ENCODE measurements around the gene UNC93B1.
A peak's percentile ranks its signal among the peaks of the same experiment; 100 is the strongest.
"Not testable (repeated sequence)": the region's sequence is repeated elsewhere in the genome, so short reads cannot be mapped to it uniquely, and the experiment has no call there.

The UNC93B1 gene

DNA sequence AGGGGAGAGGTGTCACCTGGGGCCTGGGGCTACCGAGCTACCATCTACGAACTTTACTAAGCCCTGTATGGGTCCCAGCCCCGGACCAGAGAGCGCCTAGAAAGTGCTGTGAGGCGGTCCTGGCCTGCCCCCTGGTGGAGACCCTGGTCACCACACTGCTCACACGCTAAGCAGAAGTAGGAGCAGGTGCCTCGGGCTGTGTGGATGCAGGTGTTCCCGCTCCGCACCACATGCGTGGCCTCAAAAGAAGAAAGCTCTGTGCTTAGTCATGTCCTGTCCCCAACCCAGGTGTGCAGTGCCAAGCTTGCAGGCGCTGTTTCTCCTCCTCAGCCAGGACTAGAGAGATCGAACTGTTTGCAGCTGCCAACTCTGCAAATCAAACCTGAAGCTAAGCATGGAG lies 10.1 kb downstream of the UNC93B1 start:
- TF ChIP-seq, protein P1, sequence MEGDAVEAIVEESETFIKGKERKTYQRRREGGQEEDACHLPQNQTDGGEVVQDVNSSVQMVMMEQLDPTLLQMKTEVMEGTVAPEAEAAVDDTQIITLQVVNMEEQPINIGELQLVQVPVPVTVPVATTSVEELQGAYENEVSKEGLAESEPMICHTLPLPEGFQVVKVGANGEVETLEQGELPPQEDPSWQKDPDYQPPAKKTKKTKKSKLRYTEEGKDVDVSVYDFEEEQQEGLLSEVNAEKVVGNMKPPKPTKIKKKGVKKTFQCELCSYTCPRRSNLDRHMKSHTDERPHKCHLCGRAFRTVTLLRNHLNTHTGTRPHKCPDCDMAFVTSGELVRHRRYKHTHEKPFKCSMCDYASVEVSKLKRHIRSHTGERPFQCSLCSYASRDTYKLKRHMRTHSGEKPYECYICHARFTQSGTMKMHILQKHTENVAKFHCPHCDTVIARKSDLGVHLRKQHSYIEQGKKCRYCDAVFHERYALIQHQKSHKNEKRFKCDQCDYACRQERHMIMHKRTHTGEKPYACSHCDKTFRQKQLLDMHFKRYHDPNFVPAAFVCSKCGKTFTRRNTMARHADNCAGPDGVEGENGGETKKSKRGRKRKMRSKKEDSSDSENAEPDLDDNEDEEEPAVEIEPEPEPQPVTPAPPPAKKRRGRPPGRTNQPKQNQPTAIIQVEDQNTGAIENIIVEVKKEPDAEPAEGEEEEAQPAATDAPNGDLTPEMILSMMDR (IDR thresholded peaks at IDR 0.05; ENCODE audit: unreplicated experiment in 3 of 3), result peak; percentile 47 to 61 (median 59)
- not testable (repeated sequence) for H3K4me3 Mint-ChIP-seq; H3K9me3 Mint-ChIP-seq; H3K4me1 Mint-ChIP-seq; H3K36me3 Mint-ChIP-seq (ENCODE audit: low read depth); H3K27ac Mint-ChIP-seq
- peaks cover 52% of the 10 kb centered on the region for H3K27me3 Mint-ChIP-seq (ENCODE audit: low read depth)

DNA sequence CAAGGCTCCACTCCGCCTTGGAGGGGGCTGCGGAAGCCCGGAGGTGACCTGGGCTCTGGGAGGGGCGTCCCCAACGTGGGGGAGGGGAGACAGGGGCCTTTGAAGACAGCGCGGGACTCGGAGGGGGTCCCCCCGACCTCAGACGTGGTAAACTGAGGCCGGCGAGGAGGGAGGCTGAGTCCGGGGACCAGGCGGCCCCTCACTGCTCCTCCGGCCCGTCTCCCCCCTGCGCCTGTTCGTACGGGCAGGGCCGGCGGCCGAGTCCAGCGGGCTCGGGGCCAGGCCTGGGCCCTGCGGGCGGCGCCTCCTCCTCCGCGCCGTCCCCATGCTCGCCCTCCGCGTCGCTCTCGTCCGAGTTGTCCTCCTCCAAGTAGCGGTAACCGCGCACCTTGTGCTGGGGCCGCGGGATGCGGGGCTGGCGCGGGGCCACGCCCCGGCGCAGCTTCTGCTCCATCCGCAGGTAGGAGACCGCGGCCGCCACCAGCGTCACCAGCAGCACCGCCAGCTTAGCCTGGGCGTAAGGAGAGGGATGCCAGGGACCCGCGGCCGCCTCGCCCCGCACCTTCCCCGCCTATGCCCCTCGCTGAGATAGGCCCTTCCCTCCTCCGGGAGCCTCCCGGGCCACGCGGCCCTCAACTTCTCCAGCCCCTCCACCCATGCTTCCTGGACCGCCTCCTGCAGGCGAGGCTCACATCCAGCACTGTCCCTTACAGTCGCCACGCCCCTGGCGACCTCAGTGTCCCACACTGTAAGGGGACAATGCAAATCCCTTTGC lies 12.4 kb downstream of the UNC93B1 start:
- H3K4me1 Mint-ChIP-seq; H3K27ac Mint-ChIP-seq; H3K36me3 Mint-ChIP-seq (ENCODE audit: low read depth); H3K9me3 Mint-ChIP-seq: not testable (repeated sequence)
- Mint-ChIP-seq H3K4me3 (peak overlapping the region in 2 of 3 experiments; percentile 58 to 68), H3K27me3 (ENCODE audit: low read depth) (peaks cover 54% of the 10 kb centered on the region)

DNA sequence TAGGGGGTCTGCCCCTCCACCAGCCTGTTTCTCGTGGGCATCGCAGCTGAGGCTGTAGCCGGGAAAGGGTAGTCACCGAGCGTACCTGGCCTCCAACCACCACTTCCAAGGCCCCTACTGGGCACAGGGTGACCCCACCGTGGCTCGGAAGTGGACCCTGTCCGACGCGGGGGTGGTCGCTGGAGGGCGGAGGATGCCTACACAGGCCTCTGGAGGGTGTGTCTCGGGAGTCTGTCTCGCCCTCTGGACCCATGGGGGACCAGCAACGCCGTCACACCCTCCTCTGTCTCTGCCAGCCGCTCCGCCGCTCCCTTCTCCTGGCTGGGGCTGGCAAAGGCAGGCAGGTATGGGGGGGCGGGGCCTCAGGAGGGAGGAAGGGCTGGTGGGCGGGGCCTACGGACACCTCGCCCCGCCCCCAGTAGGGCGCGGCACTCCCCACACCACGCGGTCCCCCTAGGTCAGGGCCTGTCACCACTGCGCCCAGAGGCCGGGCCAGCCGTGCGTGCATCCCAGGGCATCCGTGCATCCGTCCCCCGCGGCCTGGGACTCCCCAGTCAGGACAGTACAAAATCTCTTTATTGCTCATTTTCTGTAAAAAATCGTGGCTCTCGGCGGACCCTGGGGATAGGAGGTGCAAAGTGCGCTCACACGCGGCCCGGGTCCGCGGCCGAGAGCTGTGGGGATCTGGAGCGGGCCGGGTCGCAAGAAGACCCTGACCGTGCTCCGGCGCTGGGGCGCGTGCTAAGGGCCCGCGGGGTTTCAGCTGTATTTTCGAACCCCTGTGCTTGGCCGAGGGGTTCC lies 13.2 kb downstream of the UNC93B1 start:
- H3K9me3 Mint-ChIP-seq; H3K4me1 Mint-ChIP-seq; H3K27ac Mint-ChIP-seq; H3K36me3 Mint-ChIP-seq (ENCODE audit: low read depth): not testable (repeated sequence)
- Mint-ChIP-seq H3K4me3 (peak overlapping the region in 1 of 3 experiments; percentile 45), H3K27me3 (ENCODE audit: low read depth) (peaks cover 58% of the 10 kb centered on the region)

DNA sequence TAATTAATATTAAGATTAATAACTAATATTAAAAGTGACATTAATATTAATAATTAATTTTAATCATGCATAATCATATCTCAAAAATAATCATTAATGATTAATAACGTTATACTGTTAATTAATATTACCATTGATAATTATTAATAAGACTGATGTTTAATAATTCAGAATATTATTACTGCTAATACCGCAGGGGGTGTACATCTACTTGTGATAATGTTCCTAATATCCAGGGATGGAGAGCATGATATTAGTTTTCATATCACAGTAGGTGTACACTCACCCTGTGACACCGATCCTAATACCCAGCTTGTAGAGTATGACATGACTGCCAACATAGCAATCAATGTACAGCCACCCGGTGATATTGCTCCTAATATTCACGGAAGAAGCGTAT lies 18.6 kb downstream of the UNC93B1 start:
- H3K4me1 Mint-ChIP-seq; H3K9me3 Mint-ChIP-seq; H3K4me3 Mint-ChIP-seq; H3K36me3 Mint-ChIP-seq (ENCODE audit: low read depth); H3K27ac Mint-ChIP-seq: not testable (repeated sequence)
- peaks cover 39% of the 10 kb centered on the region for H3K27me3 Mint-ChIP-seq (ENCODE audit: low read depth)

DNA sequence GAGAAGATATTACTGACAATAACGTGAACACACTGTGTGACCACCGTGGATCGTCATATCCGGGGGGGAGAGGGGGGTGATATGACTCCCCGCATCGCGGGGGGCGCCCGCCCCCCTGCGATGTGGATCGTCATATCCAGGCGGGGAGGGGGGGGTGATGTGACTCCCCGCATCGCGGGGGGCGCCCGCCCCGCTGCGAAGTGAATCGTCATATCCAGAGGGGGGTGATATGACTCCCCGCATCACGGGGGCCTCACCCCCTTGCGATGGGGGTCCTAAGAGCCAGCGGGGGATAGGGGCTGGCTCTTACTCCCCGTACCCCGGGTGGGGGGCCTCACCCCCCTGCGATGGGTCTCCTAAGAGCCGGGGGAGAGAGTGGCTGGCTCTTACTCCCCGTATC lies 19.9 kb downstream of the UNC93B1 start:
- TF ChIP-seq, protein P1 (IDR thresholded peaks at IDR 0.05; ENCODE audit: unreplicated experiment in 3 of 3), result no peak
- Mint-ChIP-seq H3K27me3 (ENCODE audit: low read depth) (peaks cover 27% of the 10 kb centered on the region), H3K9me3 (no peaks in the 10 kb centered on the region), H3K4me3 (no peak overlapping the region), H3K27ac (no peak overlapping the region), H3K36me3 (ENCODE audit: low read depth) (no peaks in the 10 kb centered on the region), H3K4me1 (no peaks in the 10 kb centered on the region)

DNA sequence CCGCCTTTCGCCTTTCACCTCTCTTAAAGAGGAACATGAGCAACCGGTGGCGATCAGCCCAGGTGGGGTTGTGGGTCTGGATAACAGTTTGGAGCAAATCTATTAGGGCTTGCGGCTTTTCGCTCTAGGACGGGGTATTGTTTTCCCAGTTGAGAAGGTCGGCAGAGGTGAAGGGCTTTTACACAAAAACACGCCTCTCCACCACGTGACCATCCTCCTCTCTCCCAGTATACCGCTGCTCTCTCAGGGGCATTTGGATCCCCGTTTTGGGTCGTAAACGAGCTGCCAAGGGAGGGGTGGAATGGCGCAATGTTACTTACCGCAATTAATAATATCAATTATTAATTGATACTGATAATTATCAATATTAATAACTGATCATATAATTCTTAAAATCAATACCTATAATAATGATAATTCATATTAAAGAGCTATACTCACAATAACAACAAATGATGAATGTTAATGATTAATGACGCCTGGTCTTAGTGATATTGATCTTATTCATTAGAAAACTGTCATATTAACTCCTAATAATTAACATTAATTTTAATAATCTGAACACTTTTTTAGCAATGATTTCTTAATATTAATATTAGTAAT lies 21.5 kb downstream of the UNC93B1 start:
- not testable (repeated sequence) for H3K4me1 Mint-ChIP-seq; H3K9me3 Mint-ChIP-seq; H3K36me3 Mint-ChIP-seq (ENCODE audit: low read depth); H3K27ac Mint-ChIP-seq; H3K4me3 Mint-ChIP-seq
- peaks cover 29% of the 10 kb centered on the region for H3K27me3 Mint-ChIP-seq (ENCODE audit: low read depth)

DNA sequence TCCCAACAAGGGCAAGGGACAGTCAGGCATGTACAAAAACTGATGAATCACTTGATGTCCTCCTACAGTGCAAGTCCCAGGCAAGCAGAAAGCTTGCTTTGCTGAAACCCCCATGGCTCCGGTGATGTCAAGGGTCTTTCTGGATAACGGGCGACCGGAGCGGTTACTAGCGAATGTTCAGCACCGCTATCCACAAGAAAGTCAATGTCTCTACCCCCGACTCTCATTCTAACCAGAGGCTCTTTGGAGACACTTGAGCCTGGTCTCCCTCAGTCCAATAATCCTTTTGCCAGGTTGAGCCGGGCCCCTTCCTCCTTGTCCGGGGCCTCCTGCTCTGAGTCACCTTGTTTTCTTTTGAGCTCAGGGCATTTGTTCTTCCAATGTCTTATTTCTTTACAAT lies 22.7 kb downstream of the UNC93B1 start:
- H3K4me1 Mint-ChIP-seq; H3K9me3 Mint-ChIP-seq; H3K4me3 Mint-ChIP-seq; H3K36me3 Mint-ChIP-seq (ENCODE audit: low read depth); H3K27ac Mint-ChIP-seq: not testable (repeated sequence)
- peaks cover 35% of the 10 kb centered on the region for H3K27me3 Mint-ChIP-seq (ENCODE audit: low read depth)

DNA sequence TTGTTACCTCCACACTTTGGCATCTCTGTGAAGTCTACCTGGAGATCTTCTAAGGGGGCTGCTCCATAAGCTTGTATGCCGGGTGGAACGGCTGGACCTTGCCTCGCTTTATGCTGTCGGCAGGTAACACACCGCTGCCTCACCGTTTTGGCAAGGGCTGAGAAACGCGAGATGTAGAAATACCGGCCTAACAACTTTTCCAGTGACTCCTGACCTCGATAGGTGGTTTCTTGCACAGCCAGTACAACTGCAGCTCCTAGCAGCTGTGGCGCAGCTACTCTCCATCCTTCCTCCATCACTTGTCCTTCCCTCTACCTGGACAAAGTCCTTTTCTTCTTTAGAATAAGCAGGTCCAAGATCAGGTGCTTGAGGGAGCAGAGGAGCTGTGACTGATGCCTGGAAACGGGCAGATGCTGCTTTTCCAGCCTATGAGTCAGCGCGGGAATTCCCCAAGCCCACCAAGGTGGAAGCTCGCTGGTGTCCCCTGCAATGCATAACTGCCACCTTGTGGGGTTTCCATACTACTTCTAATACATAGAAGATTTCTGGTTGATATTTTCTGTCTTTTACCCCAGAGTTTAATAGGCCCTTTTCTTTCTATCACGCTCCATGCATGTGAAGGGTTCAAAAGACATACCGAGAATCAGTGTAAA lies 25.0 kb downstream of the UNC93B1 start:
- H3K36me3 Mint-ChIP-seq (ENCODE audit: low read depth); H3K4me3 Mint-ChIP-seq; H3K27ac Mint-ChIP-seq; H3K9me3 Mint-ChIP-seq; H3K4me1 Mint-ChIP-seq: not testable (repeated sequence)
- H3K27me3 Mint-ChIP-seq (ENCODE audit: low read depth), result peaks cover 35% of the 10 kb centered on the region

DNA sequence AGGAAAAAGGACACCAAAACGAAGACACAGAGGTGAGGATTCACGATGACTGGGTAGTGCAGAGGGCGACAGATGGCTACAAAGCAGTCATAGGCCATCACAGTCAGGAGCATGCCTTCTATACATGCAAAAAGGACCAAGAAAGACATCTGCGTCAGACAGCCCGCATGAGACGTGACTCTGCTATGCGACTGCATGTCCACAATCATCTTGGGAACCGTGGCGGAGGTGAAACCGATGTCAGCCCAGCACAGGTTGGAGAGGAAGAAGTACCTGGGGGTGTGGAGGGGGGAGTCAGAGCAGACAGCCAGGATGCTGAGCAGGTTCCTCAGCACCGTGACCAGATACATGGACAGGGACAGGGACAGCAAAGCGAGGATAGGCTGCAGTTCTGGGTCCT lies 29.2 kb downstream of the UNC93B1 start:
- H3K27ac Mint-ChIP-seq; H3K36me3 Mint-ChIP-seq (ENCODE audit: low read depth); H3K9me3 Mint-ChIP-seq; H3K4me1 Mint-ChIP-seq; H3K4me3 Mint-ChIP-seq: not testable (repeated sequence)
- H3K27me3 Mint-ChIP-seq (ENCODE audit: low read depth), result peaks cover 33% of the 10 kb centered on the region

DNA sequence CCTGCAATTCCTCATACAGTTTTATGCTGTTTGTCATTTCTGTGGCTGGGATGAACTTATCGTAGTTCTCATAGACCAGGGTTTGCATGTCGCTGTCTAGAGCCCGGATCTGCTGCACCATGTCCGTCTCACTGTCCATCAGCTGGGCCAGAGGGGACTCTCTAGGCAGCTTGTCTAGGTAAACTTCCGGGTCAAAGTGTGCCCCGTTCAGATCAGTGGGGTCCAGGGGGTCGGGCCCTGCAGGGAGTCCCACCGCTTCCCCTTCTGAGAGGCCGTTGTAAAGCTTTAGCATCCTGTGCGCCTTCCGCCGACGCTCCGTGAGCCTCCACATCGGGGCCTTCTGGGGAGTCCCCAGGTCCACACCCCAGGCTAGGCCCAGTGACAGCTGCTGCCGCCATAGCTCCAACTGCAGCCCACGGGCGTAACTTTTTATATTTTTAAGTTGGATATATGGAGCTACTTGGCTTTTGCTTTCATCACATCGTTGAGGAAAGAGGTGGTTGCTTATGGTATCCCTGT lies 38.0 kb downstream of the UNC93B1 start:
- H3K4me3 Mint-ChIP-seq; H3K27ac Mint-ChIP-seq; H3K4me1 Mint-ChIP-seq; H3K9me3 Mint-ChIP-seq; H3K36me3 Mint-ChIP-seq (ENCODE audit: low read depth): not testable (repeated sequence)
- H3K27me3 Mint-ChIP-seq (ENCODE audit: low read depth), result peaks cover 18% of the 10 kb centered on the region

DNA sequence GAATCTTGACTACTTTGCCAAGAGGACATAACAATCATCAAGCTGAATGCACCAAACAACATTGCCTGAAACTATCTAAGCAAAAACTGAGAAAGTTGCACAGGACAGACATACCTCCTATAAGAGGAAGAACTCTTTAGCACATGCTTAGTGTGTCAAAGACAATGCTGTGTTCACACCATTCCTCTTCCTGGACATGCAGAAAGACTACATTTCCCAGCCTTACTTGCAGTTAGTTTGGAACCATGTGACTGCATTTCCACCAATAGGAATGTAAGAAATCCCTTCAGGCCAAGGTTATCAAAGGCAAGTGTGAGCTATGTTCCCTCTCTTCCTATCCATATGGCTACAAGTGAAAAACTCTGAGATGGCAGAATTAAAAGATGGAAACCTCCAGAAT lies 39.2 kb downstream of the UNC93B1 start:
- not testable (repeated sequence) for H3K9me3 Mint-ChIP-seq, H3K4me3 Mint-ChIP-seq, H3K27ac Mint-ChIP-seq

DNA sequence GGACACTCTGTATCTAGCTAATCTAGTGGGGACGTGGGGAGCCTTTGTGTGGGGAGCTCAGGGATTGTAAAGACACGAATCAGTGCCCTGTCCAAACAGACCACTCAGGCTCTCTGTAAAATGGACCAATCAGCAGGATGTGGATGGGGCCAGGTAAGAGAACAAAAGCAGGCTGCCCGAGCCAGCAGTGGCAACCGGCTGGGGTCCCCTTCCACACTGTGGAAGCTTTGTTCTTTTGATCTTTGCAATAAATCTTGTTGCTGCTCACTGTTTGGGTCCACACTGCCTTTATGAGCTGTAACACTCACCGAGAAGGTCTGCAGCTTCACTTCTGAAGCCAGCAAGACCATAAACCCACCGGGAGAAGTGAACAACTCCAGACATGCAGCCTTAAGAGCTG lies 40.0 kb downstream of the UNC93B1 start:
- H3K4me1 Mint-ChIP-seq; H3K36me3 Mint-ChIP-seq (ENCODE audit: low read depth); H3K4me3 Mint-ChIP-seq; H3K9me3 Mint-ChIP-seq; H3K27ac Mint-ChIP-seq: not testable (repeated sequence)
- H3K27me3 Mint-ChIP-seq (ENCODE audit: low read depth), result peaks cover 21% of the 10 kb centered on the region

More for the DNA sequence above, 39.2 kb downstream of the UNC93B1 start:
- not testable (repeated sequence) for H3K4me1 Mint-ChIP-seq; H3K36me3 Mint-ChIP-seq (ENCODE audit: low read depth)
- peaks cover 20% of the 10 kb centered on the region for H3K27me3 Mint-ChIP-seq (ENCODE audit: low read depth)
